ENCODE results near the gene KMT5B. TPM values are rescaled to one million over a fixed set of nuclear protein-coding genes. Genes with fewer than 3 reads are reported as not detected.
A peak's percentile ranks its signal among the peaks of the same experiment; 100 is the strongest.

The KMT5B gene
- total RNA-seq, 4 donors from 2014 or later: 35.1 to 75.6 (median 39.8) TPM

GRCh38 chr11:68214173-68215086, 1.3 kb upstream of the KMT5B start:
- H3K4me3 ChIP-seq: peak overlapping the region; percentile 56 to 85
- WGBS, 2 donors (ENCODE audit: low coverage in 1 of 2): 31 to 69% methylated on average over 7 to 16 of the region's 58 CpGs
- no peak for TF ChIP-seq POLR2A (IDR thresholded peaks at IDR 0.05)
- TF ChIP-seq POLR2AphosphoS5 (IDR thresholded peaks at IDR 0.05): no peak
- TF ChIP-seq CTCF (IDR thresholded peaks at IDR 0.05): no peak

GRCh38 chr11:68213555-68214172, 568 bp upstream of the KMT5B start:
- Histone ChIP-seq H3K4me3 (peak overlapping the region; percentile 56 to 85), H3K27me3 (no peaks in the 10 kb centered on the region), H3K4me1 (peaks cover 2 to 50% (median 27%) of the 10 kb centered on the region in 3 donors), H3K36me3 (no peaks in the 10 kb centered on the region), H3K9me3 (no peaks in the 10 kb centered on the region), H3K27ac (peak overlapping the region; percentile 80 to 100 (median 100))
- ATAC-seq: peak; percentile 60
- no CpG with 5 or more reads among the region's 90 CpGs for WGBS, 2 donors (ENCODE audit: low coverage in 1 of 2)
- TF ChIP-seq CTCF (IDR thresholded peaks at IDR 0.05): peak in 3 of 4 experiments; percentile 16 to 63 (median 52)
- peak; percentile 58 for TF ChIP-seq POLR2AphosphoS5 (IDR thresholded peaks at IDR 0.05)
- no peak for TF ChIP-seq EP300 (IDR thresholded peaks at IDR 0.05)
- peak; percentile 97 to 98 for TF ChIP-seq POLR2A (IDR thresholded peaks at IDR 0.05)

More at GRCh38 chr11:68214173-68215086, 1.3 kb upstream of the KMT5B start:
- Histone ChIP-seq H3K9me3 (no peaks in the 10 kb centered on the region), H3K4me1 (peaks cover 2 to 42% (median 21%) of the 10 kb centered on the region in 3 donors), H3K36me3 (no peaks in the 10 kb centered on the region), H3K27ac (peak overlapping the region; percentile 80 to 100 (median 100)), H3K27me3 (no peaks in the 10 kb centered on the region)
- ATAC-seq: peak; percentile 5

- peaks cover 2 to 58% (median 27%) of the 10 kb centered on the region in 3 donors for H3K4me1 ChIP-seq
- ATAC-seq: peak; percentile 84
- WGBS, 2 donors (ENCODE audit: low coverage in 1 of 2): 0 to 1% methylated on average over 7 to 24 of the region's 80 CpGs
These were observed 518 bp downstream of the KMT5B start for GRCh38 chr11:68212421-68213134.

GRCh38 chr11:68211546-68211945, 1.6 kb downstream of the KMT5B start:
- TF ChIP-seq POLR2AphosphoS5 (IDR thresholded peaks at IDR 0.05) (no peak), POLR2A (IDR thresholded peaks at IDR 0.05) (no peak), CTCF (IDR thresholded peaks at IDR 0.05) (no peak), EP300 (IDR thresholded peaks at IDR 0.05) (no peak)
- no peak for ATAC-seq
- peak overlapping the region in 3 of 4 donors; percentile 26 to 100 (median 100) for H3K27ac ChIP-seq
- H3K4me3 ChIP-seq: peak overlapping the region; percentile 85 to 99
- no peaks in the 10 kb centered on the region for H3K27me3 ChIP-seq
- no peaks in the 10 kb centered on the region for H3K9me3 ChIP-seq
- WGBS, 2 donors (ENCODE audit: low coverage in 1 of 2): 22 to 25% methylated on average over 7 to 14 of the region's 14 CpGs
- H3K36me3 ChIP-seq: no peaks in the 10 kb centered on the region
- H3K4me1 ChIP-seq: peaks cover 3 to 68% (median 27%) of the 10 kb centered on the region in 3 donors

More at GRCh38 chr11:68212421-68213134, 518 bp downstream of the KMT5B start:
- Histone ChIP-seq H3K27me3 (no peaks in the 10 kb centered on the region), H3K36me3 (no peaks in the 10 kb centered on the region), H3K4me3 (peak overlapping the region; percentile 85 to 99), H3K9me3 (no peaks in the 10 kb centered on the region), H3K27ac (peak overlapping the region; percentile 90 to 100 (median 100))
- no peak for TF ChIP-seq EP300 (IDR thresholded peaks at IDR 0.05)
- TF ChIP-seq CTCF (IDR thresholded peaks at IDR 0.05): peak in 3 of 4 experiments; percentile 48 to 60 (median 57)
- no peak for TF ChIP-seq POLR2A (IDR thresholded peaks at IDR 0.05)

All from gastroesophageal sphincter (tissue), 4 donors.